Ovary (tissue), 9 donors: ENCODE measurements around the gene SPAG5. TPM values are rescaled to one million over a fixed set of nuclear protein-coding genes. Genes with fewer than 3 reads are reported as not detected.

Experiments used
- DNase-seq, 5 donors: peaks; one replicate each; pipeline ENCODE4 v3.0.0-alpha.2; 2019 to 2020
- H3K27ac ChIP-seq, 2 donors: fragments of 200-600 bp; one replicate each; pipeline versions ENCODE4 v1.5.1 to v1.8.0; 2019 to 2022
- H3K27me3 ChIP-seq: fragments of 200-600 bp; one replicate; pipeline ENCODE4 v1.8.0; 2022
- H3K36me3 ChIP-seq: fragments of 200-600 bp; sonication (generic); one replicate; pipeline ENCODE4 v1.5.1; 2019
- H3K4me1 ChIP-seq: one replicate; pipeline ENCODE4 v1.8.1; 2013; ENCODE audit warnings: mild to moderate bottlenecking, moderate library complexity; ENCODE audit not compliant: insufficient read depth
- H3K4me3 ChIP-seq: fragments of 200-600 bp; sonication (generic); one replicate; pipeline ENCODE4 v1.5.1; 2017
- H3K9me3 ChIP-seq, 2 donors: fragments of 200-600 bp in 1 of 2; sonication (generic) in 1 of 2; one replicate each; pipeline versions ENCODE4 v1.5.1 to v1.8.1; 2013 to 2019; ENCODE audit warnings: mild to moderate bottlenecking in 1 of 2, moderate library complexity in 1 of 2
- CTCF ChIP-seq, 3 donors: fragments of 450-650 bp in 2 of 3; fragments of 200-600 bp in 1 of 3; IDR thresholded peaks; one replicate each; pipeline versions ENCODE4 v1.5.1 to v1.8.0; 2016 to 2022; ENCODE audit warnings: antibody characterized with exemption in 3 of 3, mild to moderate bottlenecking in 1 of 3
- EP300 ChIP-seq: sonication (generic); formaldehyde crosslinking; IDR thresholded peaks from one replicate; pipeline ENCODE4 v1.6.1; 2017; ENCODE audit warnings: antibody characterized with exemption
- POLR2A ChIP-seq: fragments of 450-650 bp; IDR thresholded peaks from one replicate; pipeline ENCODE4 v1.6.1; 2017; ENCODE audit warnings: antibody characterized with exemption, mild to moderate bottlenecking, moderate library complexity
- WGBS, 3 donors: extraction: QIAGEN DNeasy Blood & Tissue Kit in 1 of 3; methylation state at CpG; one replicate each; pipeline versions ENCODE4 v1.1.5 to v1.1.7; 2013 to 2017; 5-methylcytosine and 5-hydroxymethylcytosine counted together
- intact Hi-C, 4 donors: fragments of 100-400 bp; cut with DNase I; formaldehyde crosslinking; loops; one replicate each; pipeline versions ENCODE4 v1.11.0 to v1.15.1; 2022 to 2023
- polyA plus RNA-seq, 2 donors: library from polyadenylated mRNA; stranded (reverse); fragments of 200-250 nt in 1 of 2; fragments of 350-450 nt in 1 of 2; fragmentation: Illumina TruSeq in 1 of 2; extraction: RNeasy Lipid Tissue Mini Kit (QIAGEN cat#74804) in 1 of 2; gene quantifications; one replicate each; pipeline ENCODE4 v1.2.3, GENCODE V29; 2013 to 2014
- total RNA-seq, 7 donors: library from RNA; depleted of rRNA in 2 of 7; stranded (reverse); fragments of >200 nt in 2 of 7; fragmentation: NEBNext Ultra II Directional in 3 of 7; extraction: Animal tissue kit (Norgen Biotek cat#: 25700) in 3 of 7; gene quantifications; one replicate each; pipeline versions ENCODE4 v1.1.0 to v1.2.4, GENCODE V29; 2016 to 2023
- donor health status: DM: no; HTN: no; CAD: no; lungs with moderate emphysema.
- donor health status: DM: no; HTN: no; CAD: no.
- donor health status: Bipolar disorder and iron deficiency.
- donor health status: DM: yes; HTN: yes; CAD: no.
- donor health status: DM: no; HTN: no; CAD: no.
- donor health status: DM: yes; HTN: yes; CAD: no.

Gene SPAG5
- total and polyA plus RNA-seq, 9 donors: 2.1 to 5.0 (median 3.3) TPM

- 82 to 83% (median 83%) methylated on average over 4 of the region's 4 CpGs for WGBS, 3 donors
- intact Hi-C loops: loop anchor here in 1 of 4 donors (5.0 kb wide), 1 partner anchor 123 kb away; no protein-coding TSS in a partner anchor
- Histone ChIP-seq H3K4me3 (no peak overlapping the region), H3K27me3 (no peaks in the 10 kb centered on the region), H3K36me3 (no peaks in the 10 kb centered on the region), H3K27ac (no peak overlapping the region), H3K9me3 (no peaks in the 10 kb centered on the region), H3K4me1 (no peaks in the 10 kb centered on the region)
- no peak for DNase-seq
- no peak for TF ChIP-seq EP300
- no peak for TF ChIP-seq POLR2A
- no peak for TF ChIP-seq CTCF (IDR thresholded peaks at IDR 0.05)
These were observed 16.6 kb upstream of the SPAG5 start for GRCh38 chr17:28615260-28615940.

GRCh38 chr17:28613931-28614381 lies 15.1 kb upstream of the SPAG5 start, which contains the start of gene RSKR:
Gene RSKR (minus strand): TSS chr17:28614185. CDS start chr17:28614161, 24 bp downstream.
- no peak for TF ChIP-seq EP300
- no peak for TF ChIP-seq POLR2A
- TF ChIP-seq CTCF (IDR thresholded peaks at IDR 0.05): no peak

GRCh38 chr17:28612936-28613872 lies 14.4 kb upstream of the SPAG5 start:
- H3K9me3 ChIP-seq: no peaks in the 10 kb centered on the region
- no peaks in the 10 kb centered on the region for H3K27me3 ChIP-seq
- no peak for TF ChIP-seq POLR2A
- TF ChIP-seq CTCF (IDR thresholded peaks at IDR 0.05): peak; percentile 12 to 48 (median 38)
- no peak for TF ChIP-seq EP300
- H3K4me3 ChIP-seq: no peak overlapping the region
- 67 to 73% (median 69%) methylated on average over 6 of the region's 6 CpGs for WGBS, 3 donors
- H3K36me3 ChIP-seq: no peaks in the 10 kb centered on the region
- intact Hi-C loops: loop anchor here in 3 of 4 donors (2.0 to 5.0 kb wide), 2 partner anchors 58 to 116 kb away; no protein-coding TSS in a partner anchor
- peak in 1 of 5 donors; percentile 41 for DNase-seq
- no peak overlapping the region for H3K27ac ChIP-seq
- no peaks in the 10 kb centered on the region for H3K4me1 ChIP-seq

More at GRCh38 chr17:28613931-28614381, 15.1 kb upstream of the SPAG5 start, which contains the start of gene RSKR:
- intact Hi-C loops: loop anchor here in 3 of 4 donors (2.0 to 5.0 kb wide), 2 partner anchors 59 to 117 kb away; no protein-coding TSS in a partner anchor
- no peak within 1 kb of the TSS for H3K27ac ChIP-seq
- DNase-seq: no peak
- no peaks in the 10 kb centered on the region for H3K27me3 ChIP-seq
- WGBS, 3 donors: 72 to 80% (median 76%) methylated on average over 5 of the region's 5 CpGs
- no peaks in the 10 kb centered on the region for H3K36me3 ChIP-seq
- no peaks in the 10 kb centered on the region for H3K4me1 ChIP-seq
- H3K4me3 ChIP-seq: no peak within 1 kb of the TSS
- H3K9me3 ChIP-seq: no peaks in the 10 kb centered on the region

- 39 to 67% (median 62%) methylated on average over 2 of the region's 2 CpGs for WGBS, 3 donors
- no peaks in the 10 kb centered on the region for H3K9me3 ChIP-seq
- H3K36me3 ChIP-seq: no peaks in the 10 kb centered on the region
- H3K27ac ChIP-seq: no peak overlapping the region
- intact Hi-C loops: loop anchor here in 3 of 4 donors (2.0 to 5.0 kb wide), 2 partner anchors 58 to 115 kb away; no protein-coding TSS in a partner anchor
- no peak for TF ChIP-seq CTCF (IDR thresholded peaks at IDR 0.05)
- TF ChIP-seq POLR2A: no peak
- TF ChIP-seq EP300: no peak
- no peak overlapping the region for H3K4me3 ChIP-seq
- H3K27me3 ChIP-seq: no peaks in the 10 kb centered on the region
- DNase-seq: no peak
- H3K4me1 ChIP-seq: no peaks in the 10 kb centered on the region
These were observed 13.7 kb upstream of the SPAG5 start for GRCh38 chr17:28612531-28612930.
